HG02870 (cell line): ENCODE results near the gene SYNM.

Experiments
- ATAC-seq: cut with Tn5 transposase; IDR thresholded peaks from one replicate; pipeline ENCODE4 v1.9.1; 2021; ENCODE audit warnings: mild to moderate bottlenecking, moderate library complexity; ENCODE audit not compliant: unreplicated experiment

SYNM gene

DNA sequence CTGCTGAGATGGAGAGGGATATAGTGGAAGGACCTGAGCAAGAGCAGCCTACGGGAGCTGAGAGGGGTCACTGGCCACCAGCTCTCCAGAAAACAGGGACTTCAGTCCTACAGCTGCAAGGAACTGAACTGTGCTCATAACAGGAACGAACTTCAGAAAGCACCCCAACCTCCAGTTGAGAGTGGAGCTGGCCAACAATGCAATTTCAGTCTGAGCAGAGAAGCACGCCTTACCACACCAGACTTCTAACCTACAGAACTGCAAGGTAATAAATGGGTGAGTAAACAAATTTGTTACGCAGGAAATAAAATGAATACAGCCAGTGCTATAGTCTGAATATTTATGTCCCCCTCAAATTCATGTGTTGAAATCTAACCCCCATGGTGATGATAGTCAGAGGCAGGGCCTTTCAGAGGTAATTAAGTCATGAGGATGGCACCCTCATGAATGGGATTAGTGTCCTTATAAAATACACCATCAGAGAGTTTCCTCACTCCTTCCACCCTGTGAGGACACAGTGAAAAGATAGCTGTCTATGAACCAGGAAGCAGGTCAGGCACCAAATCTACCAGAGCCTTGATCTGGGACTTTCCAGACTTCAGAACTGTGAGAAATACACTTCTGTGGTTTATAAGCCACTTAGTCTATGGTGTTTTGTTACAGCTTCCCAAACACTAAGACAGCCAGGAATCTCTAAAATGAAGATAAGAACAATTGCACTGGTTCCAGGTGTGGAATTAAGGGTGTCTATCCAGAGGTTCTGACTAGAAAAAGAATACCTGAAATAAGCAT is 58.6 kb downstream of the SYNM start:
- ATAC-seq: no peak

DNA sequence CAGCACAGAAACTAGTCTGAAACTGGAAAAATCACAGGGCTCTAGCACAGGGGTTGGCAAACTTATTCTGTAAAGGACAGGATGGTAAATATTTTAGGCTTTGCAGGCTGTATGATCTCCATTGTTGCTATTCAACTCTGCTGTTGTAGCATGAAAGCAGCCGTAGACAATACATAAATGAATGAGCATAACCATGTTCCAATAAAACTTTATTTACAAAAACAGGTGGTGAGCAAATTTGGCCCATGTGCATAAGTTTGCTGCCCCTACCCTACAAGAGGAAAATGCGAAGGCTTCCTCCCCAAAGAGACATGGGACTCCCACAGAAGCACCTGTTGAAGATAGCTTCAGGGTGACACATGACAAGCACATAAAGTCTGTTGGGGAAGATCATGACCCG is 59.2 kb downstream of the SYNM start:
- no peak for ATAC-seq

DNA sequence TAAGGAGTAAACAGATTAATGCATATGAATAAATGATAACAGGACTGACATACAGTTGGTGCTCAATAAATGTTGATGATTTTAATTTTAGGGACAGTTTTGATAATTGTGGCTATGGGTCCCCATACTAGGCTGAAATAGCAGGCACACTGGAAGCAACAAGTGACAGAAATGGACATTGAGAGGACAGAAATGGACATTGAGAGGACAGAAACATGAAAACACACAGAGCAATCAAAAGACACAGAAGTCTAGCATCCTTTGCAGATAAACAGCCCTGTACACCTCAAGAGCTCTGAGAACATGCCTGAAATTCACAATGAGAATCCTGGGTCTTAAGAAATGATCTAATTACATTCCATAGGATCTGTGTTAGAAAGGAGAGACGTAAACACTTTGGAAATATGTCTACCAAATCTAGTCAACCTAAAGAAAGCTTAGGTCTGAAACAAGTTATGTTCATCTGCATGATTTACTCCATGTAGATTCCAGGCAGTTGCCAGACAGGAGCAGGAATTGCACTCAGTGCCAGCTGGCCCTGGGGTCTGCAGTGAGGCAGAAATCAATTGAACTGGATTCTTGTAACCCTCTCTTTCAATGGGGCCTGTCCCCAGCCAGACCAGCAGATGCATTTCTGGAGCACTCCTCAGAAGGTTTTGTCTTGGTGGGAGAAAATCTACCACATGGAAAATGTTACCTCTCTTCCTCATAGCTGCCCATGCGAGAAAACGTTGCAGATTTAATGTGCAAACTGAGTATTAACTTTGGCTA is 60.3 kb downstream of the SYNM start:
- ATAC-seq: no peak

DNA sequence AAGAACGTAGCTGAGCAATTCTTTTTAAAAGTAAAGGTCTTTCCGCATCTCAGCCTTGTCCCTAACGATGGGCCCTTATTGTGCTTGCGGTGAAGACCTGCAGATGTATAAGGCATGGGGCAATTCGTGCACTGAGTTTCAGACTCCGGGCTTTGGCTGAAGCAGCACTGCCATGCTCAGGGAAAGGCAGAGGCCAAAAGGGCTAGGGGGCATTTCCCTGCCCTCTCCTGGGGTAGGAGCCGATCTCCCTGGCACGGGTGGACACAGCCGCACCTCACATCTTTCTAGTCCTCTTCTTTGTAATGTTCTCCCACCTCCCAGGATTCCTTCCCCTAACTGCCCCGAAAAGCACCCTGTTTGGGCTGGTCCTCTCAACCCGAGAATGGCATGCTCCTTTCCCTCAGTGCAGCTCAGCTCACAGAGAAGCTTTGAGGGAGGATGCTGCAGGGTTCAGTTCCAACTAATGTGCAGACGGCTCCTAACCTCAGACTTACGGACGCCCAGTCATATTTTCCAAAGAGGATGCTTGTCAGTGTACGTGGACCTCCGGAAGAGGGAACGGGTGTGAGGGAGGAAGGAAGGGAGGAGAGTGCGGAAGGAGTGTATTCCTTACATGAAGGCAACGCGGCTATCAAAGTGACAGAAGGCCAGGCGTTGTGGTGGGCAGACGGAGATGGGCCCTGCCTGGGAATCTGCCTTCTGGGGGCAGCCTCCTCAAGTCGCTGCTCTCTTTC is 61.2 kb downstream of the SYNM start:
- no peak for ATAC-seq

DNA sequence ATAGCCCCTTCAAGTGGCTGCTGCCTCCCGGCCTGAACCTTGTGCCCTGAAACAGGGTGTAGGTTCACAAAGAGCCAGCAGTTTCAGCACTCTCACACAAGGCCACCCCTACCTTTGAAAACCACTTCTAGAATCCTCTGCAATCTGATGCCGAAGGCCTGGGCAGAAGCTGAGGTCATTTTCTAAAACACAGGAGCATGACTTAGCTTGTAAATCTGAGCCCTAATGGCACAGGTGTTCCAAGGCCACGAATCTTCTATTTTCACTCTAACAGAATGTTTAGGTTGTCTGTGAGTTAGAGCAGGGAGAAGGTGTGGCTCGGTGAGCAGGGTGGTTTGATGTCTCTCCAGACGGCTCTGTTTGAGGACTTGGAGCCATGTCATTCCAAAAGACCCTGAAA is 62.3 kb downstream of the SYNM start:
- ATAC-seq: no peak

DNA sequence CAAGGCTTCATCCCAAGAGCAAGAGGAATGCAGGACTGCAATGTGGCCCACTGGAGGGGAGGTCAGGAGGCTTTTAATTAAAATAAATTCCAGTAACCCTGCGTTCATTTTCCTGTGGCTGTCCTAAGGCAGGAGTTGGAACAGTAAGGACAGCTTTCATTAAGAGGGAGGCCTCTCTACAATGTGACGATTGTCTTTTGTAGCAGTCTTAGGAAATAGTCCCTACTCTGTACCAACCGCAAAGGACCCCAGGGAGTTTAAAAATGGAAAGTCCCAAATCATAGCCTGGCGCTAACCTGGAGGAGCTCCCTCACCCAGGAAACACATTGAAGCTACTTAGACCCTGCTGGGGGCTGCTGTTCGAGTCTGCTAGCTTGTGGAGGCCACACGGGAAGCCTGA is 62.8 kb downstream of the SYNM start:
- ATAC-seq: no peak

DNA sequence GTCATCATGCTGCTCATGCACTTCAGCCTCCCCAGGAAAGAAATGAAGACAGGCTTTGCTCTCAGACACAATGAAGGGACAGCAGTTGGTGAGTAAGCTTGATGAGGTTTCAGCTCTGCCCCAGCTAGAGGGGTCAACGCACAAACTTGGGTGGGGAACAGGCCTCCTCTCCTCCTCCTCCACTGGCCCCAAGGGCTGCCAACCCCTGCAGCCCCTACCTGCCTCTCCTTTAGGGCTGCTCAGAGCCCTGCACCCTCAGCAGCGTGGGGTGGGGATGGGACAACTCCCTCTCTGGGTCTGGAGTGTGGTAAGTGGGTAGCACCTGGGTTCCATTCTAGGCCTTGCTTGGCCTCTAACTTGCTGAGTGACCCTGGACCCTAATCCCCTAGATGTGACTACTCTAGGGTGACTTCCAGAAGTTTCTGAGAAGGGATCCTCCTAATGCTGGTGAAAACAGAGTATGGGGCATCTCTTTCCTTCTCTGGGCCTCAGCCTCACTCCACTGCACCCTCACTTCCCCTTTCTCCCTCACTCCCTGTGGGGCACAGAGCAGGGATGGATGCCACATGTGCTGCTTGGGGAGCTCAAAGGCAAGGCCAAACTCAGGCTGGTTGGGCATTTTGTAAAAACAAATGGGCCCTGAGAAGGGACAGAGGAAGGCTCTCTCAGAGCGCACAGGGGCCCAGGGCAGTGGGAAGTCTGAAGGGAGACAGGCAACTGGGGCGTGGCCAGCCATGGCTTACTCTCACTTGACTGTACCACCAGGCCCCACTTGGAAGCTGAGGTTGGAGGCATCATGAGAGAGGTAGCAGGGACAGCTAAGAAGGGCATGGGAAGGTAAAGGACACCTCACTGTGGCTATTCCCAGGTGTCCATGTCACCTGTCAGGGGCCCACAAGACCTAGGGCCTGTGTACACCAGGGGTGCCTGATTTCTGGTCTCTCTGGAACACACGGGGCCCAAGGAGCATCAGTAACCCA is 64.0 kb downstream of the SYNM start:
- ATAC-seq: no peak

DNA sequence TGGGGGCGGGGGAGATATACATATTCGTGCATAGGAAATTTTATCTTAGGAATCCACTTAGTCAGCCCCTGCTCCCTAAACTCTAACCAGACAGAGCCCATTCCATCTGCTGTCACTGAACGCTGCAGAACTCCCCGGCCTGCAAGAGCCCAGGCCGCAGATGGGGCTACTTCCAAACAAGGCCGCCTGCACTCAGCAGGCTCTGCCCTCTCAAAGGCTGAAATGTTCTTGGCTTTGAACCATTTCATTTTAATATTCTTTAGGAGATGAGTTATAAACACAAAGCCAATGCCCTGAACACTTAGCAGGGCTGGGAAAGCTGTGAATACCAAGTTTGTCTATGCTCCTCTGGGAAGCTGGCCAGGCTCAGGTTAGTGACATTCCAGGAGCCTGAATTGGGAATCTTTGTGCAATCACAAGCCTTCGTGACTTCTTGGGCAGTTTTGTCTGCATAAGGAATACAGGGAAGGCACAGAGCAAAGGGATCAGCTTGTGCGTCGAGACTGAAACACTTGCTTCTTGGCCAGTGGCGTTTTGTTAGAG is 65.0 kb downstream of the SYNM start:
- no peak for ATAC-seq

DNA sequence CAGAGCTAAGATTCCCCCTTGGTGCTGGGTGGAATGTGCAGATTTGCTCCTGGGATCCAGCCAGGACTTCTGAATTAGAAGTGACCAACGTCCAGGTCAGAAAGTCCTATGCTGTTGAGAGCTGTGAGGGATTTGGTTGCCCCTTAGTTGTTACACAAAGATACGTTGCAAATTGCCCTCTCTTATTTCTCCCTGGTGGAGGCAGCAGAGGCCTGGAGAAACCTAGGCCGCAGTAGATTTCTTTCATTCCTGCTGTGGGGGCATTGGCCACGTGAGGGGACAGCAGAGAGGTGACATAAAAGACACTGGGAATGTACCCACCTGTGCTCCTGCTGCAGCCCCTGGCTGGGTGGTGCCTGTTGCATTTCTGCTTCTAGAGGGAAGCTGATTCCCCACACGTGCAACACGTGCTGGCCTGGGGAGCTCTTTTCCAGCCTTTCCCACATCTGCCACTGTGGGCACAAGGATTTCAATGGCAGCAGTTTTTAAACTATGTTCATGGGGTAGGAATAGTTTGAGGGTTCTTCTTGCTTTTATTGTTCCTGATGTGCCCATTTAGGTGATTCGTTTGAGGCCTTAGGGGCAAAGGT is 65.7 kb downstream of the SYNM start:
- ATAC-seq: no peak

DNA sequence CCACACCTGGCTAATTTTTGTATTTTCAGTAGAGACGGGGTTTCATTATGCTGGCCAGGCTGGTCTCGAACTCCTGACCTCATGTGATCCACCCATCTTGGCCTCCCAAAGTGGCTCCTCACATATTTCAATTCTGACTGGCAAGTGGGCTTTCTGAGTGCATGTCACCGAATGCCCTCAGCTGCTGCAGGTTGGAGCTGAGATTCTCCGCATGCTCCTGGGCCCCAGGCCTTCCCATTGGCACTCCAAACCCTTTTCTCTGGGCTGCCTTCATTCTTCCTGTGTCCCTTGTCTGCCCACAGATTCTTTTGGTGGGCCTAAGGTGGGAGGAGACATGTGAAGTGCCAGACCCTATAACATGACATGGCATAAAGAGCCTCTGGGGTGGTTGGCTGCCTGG is 67.3 kb downstream of the SYNM start:
- no peak for ATAC-seq

DNA sequence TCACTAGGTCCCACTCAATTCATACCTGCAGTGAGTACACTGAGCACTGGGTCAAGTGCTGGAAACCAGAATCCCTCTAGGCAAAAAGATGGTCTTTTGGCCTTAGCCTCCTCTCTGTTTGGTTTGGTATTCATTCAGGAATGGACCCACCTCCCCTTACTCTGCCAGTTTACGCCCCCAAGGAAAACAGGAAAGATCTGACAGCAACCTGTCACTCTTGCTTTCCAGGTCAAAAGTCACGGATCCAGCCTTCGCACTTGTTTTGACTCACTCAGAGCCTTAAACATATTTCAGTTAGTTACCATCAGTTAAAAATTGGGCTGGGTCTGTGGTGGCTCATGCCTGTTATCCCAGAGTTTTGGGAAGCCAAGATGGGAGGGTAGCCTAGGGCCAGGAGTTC is 68.1 kb downstream of the SYNM start:
- no peak for ATAC-seq

DNA sequence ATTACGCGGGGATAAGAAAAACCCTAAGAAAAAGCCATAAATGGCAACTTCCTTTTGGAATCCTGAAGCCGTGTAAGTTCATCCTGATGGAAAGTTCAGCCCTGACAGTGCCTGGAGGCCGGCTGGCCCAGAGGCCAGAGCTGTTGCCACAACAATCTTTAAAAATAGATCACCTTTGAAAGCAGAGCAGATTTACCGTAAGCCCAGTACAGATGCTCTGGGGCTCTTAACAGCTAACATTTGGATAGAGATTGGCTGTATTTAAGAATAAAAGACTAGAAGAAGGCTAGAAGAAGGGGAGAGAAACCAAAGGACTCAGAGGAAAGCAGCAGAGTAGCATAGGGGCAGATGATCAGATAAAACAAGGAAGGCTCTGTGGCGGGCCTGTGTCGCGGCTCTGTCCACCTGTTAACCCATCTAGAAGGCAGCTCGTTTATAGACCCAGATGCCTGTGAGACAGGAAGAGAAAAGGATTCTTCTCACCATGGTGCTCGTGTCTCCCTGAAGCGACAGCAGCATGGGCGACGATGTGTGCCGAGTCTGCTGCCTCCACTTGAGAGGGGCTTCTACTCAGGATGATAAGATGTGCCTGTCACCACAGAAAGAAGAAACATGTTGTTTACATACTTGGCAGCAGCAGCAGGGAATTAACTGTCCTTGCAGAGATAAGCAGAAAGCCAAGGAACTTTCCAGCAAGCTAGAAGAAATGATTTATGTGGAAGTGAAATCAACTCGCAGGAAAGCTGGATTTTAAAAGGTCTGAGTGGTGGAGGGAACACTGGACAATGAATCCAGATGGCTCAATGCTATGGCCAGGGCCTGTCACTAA is 69.9 kb downstream of the SYNM start:
- ATAC-seq: no peak

DNA sequence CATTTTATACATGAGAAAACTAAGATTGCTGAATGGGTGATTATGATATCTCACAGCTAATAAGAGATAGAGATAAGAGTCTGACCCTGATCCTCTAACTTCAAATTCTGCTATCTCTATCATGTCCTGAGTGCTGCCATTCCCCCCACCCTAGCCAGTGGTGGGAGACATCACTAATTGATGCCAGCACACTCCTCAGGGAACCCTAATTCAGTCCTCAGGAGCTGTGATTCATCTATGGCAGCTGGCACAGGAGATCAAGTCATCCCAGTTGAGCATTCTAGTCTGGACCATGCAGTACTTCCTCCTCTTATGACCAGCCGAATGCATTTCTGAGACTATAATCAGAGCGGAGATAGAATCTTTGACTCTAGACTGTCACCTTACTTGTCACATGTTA is 71.9 kb downstream of the SYNM start:
- no peak for ATAC-seq

DNA sequence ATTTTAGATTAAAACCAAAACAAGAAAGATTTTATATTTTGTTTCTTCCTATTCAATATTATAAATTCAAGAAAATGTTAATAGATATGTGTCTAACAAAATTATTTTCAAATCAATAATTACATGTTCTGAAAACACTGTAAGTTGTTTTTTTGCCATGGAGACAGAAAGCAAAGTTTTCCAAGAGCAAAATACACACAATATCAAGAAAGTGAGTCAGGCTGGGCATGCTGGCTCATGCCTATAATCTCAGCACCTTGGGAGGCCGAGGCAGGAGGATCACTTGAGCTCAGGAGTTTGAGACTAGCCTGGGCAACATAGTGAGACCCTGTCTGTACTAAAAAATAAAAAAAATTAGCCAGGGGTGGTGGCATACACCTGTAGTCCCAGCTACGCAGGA is 72.8 kb downstream of the SYNM start:
- no peak for ATAC-seq

DNA sequence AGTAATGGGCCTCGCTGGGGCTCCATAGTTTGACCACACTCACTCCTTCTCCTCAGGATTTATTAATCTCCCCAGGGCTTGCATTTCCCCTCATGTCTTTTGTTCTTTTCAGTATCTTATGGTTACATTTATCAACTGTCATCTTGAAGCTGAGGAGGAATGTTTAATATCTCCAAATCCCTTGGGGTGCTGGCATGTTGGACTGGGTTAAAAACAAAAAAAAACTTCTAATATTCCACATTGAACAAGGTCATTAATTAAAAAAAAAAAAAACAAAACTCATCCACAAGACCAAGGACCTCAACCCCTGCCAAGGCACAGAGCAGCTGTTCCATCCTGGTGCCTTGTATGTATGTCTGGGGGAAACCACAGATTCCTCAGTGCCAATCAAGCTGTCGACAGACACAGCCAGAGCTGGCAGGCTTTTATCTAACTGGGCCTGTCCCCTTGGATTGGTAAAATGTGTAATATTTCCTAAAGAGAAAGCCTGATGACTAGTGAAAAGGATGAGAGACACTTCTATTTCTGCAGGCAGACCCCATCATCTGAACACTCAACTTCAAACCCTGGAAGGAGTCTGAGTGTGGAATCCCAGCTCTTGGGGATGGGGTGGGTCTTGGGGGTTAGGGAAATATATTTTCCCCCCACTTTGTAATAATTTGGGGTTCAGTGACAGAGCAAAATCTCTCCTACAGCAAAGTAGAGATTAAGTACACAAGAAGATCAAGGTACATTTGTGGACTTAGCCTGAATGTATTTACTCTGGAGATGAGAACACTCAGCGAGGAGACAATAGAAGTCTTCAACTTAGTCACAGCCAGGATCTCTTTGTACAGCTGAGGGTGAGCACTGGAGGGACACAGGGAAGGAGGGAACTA is 75.4 kb downstream of the SYNM start:
- ATAC-seq: no peak

DNA sequence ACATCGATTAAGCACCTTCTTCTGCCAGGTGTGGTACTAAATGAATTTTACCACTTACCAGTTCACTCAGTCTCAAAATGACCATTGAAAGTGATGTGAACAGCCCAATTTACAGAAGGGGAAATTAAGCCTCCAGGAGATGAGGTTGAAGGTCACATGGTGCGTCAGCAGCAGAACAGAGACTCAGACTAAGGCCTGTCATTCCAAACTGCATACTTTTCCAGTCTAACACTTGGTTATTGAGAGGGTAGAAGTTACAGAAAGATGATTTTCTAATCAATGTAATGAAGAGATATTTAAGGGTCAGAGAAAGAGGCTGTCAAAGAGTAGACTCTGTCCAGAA is 76.1 kb downstream of the SYNM start:
- ATAC-seq: no peak

DNA sequence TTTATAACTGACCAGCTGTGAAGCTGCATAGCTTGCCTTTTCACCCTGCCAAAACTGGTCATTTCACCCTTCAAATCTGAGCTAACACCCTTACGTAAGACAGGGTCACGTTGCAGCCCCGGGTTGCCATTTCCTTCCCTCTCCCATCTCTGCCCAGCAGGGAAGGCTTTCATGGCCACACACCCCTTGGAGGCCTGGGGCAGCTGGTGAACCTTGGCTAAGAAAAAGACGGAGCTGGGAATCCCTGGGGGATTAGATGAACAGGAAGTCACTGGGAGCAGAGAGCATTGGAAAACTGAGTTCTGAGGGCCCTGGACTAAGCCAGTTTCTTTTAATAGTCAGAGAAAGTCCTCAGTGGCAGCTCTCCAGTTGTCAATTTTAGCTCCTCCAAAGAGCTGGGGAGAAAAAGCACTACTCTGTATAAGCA is 76.7 kb downstream of the SYNM start:
- no peak for ATAC-seq

DNA sequence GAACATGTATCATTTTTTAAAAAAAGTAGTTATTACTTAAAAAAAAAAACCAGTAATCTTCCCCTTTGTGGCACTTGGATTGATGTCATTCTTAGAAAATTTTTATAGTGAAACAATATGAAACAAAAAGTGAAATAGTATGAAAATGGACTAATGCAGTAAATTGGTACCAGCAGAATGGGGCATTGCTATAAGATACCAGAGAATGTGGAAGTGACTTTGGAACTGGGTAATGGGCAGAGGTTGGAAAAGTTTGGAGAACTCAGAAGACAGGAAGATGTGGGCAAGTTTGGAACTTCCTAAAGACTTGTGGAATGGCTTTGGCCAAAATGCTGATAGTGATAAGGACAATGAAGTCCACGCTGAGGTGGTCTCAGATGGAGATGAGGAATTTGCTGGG is 77.9 kb downstream of the SYNM start:
- no peak for ATAC-seq
